Stimulated activated CD4-positive, alpha-beta T cell treated with anti-CD3 and anti-CD28 coated beads, Interleukin-12 subunit alpha, Interleukin-12 subunit beta, amount 100 ng/mL, for 4 hours (primary cell): Measurements from ENCODE around the gene MSI2.

Experiments
- DNase-seq: peaks from one replicate; pipeline ENCODE4 v3.0.0-alpha.2; 2020

The MSI2 gene

DNA sequence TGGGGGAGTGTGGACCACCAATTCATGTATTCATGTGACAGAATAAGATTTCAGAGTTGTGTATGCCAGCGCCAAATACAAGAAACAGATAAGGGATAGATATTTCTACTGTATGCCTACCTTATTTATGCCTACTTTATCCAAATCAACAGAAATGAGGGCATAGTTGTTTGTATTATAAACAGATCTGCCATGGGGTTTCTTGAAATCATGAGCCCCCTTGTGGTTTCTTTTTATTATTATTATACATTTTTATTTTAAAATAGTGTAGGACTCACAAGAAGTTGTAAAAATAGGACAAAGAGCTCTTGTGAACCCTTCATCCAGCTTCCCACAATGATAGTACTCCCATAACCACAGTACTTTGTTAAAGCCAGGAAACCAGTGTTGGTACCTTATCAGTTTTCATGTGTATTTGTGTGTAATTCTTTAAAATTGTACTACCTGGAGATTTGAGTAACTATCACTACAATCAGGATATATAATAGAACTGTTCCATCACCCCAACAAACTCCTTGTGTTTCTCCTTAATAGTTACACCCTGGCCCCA, 259.4 kb downstream of the MSI2 start:
- DNase-seq = no peak

GRCh38 chr17:57516290-57517230, 260.2 kb downstream of the MSI2 start:
- DNase-seq = no peak

GRCh38 chr17:57517273-57517631, 260.9 kb downstream of the MSI2 start:
- DNase-seq = no peak

DNA sequence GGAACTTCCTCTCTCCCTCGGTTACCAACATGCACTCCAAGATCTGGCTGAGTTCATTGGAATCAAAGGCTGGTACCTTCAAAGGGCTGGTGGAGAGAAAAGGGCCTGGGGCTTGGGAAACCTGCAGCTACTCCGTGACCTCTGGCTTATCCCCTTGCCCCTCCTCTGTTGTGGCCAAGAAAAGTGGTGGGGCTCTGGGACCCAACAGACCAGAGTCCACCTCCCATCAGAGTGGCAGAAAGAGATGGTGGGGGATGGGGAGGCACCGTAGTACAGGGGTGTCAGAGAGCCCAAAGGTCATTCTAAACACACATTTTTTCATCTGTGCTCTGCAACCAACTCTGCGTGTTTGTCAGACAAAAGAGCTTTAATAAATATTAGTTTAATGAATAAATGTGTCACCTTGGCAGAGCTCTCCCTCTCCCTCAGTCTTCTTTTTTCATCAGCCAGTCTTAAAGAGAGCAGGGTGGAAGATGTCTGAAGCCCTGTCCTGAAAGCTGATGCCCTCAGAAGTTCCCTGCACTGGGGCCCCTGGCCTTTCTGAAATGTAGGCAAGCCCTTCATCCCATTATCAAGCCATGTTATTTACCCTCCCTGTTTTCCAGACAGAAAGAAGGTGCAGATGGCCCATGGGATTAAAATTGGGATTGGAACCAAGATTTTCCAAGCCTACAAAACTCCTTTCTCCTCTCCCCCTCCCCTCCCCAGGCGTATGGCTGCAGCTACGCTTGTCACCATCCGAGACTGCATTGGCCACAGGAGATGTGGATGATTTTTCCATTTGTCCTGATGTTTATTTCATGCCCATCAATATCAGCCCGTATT, 261.5 kb downstream of the MSI2 start:
- no peak for DNase-seq

- DNase-seq = no peak
Observed at GRCh38 chr17:57518587-57519581, 262.6 kb downstream of the MSI2 start.

DNA sequence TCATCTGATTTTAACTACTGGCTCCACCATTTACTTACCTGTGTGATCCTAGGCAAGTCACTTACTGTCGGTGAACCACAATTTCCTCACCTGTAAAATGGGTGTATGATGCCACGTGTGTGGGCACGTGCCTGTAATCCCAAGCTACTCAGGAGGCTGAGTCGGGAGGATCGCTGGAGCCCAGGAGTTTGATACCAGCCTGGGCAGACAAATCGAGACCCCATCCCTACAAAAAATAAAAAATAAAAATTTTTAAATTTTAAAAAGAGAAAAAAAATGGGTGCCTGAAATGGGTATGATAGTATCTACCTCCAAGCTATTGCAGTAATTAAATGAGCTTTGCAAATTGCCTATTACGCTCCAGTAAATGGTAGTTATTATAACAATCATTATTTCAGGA, 263.5 kb downstream of the MSI2 start:
- DNase-seq = no peak

- DNase-seq = no peak
Observed at GRCh38 chr17:57521606-57522005, 265.3 kb downstream of the MSI2 start.

DNA sequence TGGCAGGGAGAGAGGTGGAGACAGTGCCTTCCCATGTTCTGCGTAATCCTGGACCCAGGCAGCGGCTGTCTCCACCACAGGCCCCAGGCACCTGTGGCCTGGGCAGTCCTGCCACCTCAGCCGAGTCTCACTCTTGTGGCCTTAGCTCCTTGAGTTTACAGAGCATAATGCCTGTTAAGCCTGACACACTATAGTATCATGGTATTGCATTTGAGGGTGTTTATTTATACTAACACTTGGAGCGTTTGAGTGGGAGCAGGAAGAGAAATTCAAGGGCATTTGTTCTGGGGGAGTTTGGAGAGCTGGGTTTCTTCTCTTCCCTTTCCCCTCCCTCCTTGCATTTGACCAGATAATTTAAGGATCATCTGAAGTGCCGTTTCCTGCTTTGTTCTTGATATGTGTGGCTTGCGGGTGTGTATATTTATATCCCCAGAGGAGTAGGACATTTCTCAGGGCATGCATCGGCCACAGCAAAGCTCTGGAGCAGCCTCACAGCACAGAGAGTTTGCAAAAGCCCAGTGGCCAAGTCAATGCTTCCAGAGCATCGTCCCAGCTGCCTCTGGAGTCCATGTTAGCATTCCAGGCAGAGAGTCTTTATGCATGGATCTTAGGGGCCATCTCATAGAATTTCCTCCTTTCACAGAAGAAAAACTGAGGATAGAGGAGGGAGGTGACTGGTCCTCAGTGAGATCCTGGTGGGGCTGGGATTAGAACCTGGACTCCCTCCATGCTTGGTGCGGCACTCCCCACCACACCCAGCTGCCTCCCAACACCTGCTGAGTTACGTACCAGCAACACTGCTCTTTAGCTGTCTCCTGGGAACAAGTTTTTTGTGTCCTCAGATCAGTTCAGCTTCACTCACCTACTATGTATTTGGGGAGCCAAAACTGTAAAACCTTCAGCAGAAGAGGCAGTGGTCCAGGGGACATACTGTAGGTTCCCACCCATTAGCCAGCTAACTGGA, 266.0 kb downstream of the MSI2 start:
- no peak for DNase-seq

- no peak for DNase-seq
Observed at GRCh38 chr17:57523926-57524632, 267.8 kb downstream of the MSI2 start.

DNA sequence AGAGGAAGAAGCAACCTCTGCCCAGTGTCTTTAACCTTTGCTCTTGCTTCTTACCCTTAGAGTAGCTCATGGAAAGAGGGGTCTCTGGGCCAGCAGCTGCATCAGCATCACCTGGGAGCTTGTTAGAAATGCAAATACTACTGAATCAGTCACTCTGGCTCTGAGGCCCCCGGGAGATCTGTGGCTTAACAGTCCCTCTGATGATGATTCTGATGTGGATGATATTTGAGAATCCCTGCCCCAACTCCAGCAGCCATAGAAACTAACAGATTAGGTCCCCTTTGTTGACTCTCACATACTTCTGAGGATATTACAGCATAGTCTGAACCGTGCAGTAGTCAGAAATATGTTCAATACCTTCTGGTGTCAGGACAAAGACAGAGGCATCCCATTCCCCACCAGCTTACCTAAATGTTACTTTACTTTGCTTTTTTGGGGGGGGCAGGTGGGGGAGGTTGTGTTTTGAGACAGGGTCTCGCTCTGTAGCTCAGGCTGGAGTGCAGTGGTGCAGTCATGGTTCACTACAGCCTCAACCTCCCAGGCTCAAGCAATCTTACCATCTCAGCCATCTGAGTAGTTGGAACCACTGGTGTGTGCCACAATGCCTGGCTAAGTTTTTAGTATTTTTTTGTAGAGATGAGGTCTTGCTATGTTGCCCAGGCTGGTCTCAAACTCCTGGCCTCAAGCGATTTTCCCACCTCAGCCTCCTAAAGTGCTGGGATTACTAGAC, 268.7 kb downstream of the MSI2 start:
- no peak for DNase-seq

DNA sequence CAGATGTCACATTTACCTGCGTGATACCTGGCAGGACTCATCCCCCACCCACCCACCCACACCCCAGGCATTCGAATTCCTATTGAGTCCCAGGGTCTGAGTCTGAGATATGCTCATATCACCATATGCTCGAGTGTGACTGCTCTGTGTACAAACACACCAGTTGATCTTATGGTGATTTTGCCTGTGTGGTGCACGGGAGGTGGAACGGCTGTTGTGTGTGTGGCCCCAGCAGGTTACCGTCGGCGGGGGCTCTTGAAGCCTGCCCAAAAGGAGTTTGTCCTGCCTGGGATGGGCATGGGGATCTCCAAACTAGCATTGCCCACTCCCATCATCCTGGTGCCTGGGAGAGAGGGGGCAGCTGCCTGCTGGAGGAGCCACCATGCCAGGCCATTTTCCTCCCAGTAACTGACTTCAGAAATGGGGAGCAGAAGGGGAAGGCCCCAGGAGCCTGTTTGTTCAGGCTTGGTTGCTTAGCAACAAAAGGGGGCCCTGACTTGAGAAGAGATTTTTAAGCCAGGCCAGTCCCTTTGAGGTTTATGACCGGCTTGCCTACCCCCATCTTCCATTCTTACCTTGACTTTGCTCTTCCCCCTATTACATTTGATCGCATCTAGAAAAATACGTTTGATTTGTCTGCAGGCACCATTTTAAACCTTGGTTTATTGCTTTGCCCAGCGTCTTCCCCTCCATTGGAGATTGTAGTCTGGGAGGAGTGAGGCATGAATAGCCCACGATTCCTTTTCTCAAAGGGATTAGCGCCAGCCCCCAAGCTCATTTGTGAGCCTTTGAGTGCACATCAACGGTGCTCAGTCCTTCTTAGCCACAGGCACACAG, 271.1 kb downstream of the MSI2 start:
- no peak for DNase-seq

DNA sequence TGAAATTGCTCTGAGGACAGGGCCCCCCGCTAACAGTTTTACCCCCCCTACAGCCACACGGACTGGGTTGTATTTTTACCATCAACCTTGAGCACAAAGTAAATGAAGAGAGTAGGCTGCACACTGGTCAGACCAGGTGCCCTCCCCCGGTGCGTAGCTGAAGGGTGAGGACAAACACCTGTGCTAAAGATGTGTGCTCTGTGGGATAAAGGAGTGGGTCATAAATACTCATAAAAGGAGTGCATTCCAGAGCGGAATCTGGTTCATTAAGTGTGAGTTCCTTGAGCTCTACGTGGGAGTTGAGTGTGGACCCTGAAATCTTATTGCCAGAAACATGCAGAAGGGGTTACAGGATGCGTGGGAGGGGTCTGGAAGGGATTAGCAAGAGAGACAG, 271.7 kb downstream of the MSI2 start:
- DNase-seq = no peak

DNA sequence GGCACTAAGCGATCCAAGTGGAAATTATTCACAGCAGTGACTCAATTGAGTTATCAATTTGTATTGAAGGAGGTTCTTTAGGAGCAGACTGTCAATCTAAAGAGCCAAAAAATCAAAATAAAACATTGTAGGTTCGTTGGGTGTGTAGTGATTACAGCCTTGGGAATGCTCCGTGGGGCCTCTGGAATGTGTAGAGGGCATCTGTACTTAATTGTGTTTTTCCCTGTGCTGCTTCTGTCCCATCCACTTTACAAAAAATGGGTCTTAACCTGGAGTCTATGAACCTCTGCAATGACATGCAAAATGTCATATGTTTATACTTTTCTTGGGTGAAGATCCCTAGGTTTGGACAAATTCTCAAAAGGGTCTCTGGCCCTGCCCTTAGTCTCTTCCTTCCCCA, 273.7 kb downstream of the MSI2 start:
- no peak for DNase-seq

- no peak for DNase-seq
Observed at GRCh38 chr17:57530508-57530907, 274.2 kb downstream of the MSI2 start.

DNA sequence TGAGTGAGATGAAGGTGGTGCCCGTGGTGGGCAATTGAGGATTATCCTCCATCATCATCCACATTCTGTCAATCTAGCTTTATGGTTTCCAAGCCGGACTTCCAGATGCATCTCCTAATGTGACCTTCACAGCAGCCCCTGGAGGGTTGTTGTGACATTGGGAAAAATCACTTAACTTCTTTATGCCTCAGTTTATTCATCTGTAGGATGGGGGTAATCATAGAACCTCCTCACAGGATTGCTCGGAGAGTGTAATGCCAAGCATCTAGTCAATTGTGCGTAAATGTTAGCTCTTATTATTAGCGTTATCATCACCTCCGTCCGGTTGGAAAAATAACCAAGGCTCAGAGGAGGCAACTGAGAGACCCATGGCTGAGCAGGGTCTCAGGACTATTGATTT, 274.8 kb downstream of the MSI2 start:
- no peak for DNase-seq

DNA sequence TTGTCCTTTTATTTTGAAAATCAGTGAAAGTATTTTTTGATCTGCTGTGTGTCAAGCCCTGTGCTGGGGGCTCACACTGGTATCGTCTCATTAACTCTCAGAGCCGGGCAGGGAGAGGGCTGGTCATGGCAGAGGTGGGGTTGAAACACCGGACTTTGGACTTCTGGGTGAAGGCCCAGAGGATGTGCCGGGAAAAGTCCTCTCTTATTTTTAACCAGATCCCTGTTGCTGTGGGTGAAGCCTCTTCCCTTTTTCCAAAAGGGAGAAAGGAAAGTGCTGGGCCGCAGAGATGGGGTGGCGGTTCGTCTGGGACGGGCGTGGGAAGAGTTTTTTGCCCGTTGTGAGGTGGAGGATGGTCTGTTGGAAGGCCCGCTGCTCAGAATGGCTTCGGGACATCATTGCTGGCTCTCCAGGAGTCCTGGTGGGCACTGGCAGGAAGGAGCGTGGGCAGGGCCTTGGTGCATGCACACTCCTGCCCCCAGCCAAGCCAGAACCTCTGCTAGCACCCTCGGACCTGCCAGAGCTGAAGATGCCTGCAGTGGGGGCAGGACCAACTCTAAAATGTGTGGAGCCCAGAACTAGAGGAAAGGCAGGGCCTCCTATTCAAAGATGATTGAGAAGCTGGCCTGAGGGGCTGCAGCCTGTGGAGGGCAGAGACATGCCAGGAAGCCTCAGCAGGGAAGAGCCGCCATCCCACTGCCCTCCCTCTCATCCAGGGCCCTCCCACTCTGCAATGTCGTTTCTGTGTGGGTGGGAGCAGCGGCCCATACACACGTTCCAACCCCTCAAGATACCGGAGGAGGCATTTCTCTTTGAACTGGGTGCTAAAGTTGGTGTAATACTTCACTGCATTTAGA, 275.6 kb downstream of the MSI2 start:
- no peak for DNase-seq

GRCh38 chr17:57532556-57532955, 276.2 kb downstream of the MSI2 start:
- DNase-seq = no peak

- DNase-seq = no peak
Observed at GRCh38 chr17:57532966-57533365, 276.6 kb downstream of the MSI2 start.
